OCI-LY1 (cell line): ENCODE measurements around the gene HUNK.

Experiments used
- H2AFZ ChIP-seq: fragments of 200-600 bp; sonication (generic), shearing (Covaris generic); 2 replicates; pipeline ENCODE4 v1.6.0; 2014; ENCODE audit warnings: antibody characterized with exemption, mild to moderate bottlenecking, low read length
- H3F3A ChIP-seq: fragments of 200-600 bp; sonication (generic), shearing (Covaris generic); 2 replicates; pipeline ENCODE4 v1.6.0; 2014; ENCODE audit warnings: mild to moderate bottlenecking, antibody characterized with exemption, low read length, moderate library complexity; ENCODE audit not compliant: insufficient read depth
- H3K27ac ChIP-seq: fragments of 200-600 bp; sonication (generic); 2 replicates; pipeline ENCODE4 v1.5.1; 2014; ENCODE audit warnings: low read length, mixed run types, mild to moderate bottlenecking, low read depth; ENCODE audit not compliant: poor library complexity, severe bottlenecking
- H3K27me3 ChIP-seq: fragments of 200-600 bp; sonication (generic); 2 replicates; pipeline ENCODE4 v1.6.0; 2014; ENCODE audit warnings: antibody characterized with exemption, mild to moderate bottlenecking, low read length, moderate library complexity; ENCODE audit not compliant: insufficient read depth
- H3K36me3 ChIP-seq: fragments of 200-600 bp; sonication (generic); 2 replicates; pipeline ENCODE4 v1.6.1; 2014; ENCODE audit warnings: mild to moderate bottlenecking, antibody characterized with exemption, low read length, moderate library complexity, mixed read lengths; ENCODE audit not compliant: insufficient read depth
- H3K4me1 ChIP-seq: fragments of 200-600 bp; sonication (generic); 2 replicates; pipeline ENCODE4 v1.5.1; 2014; ENCODE audit warnings: mild to moderate bottlenecking, low read length, moderate library complexity; ENCODE audit not compliant: insufficient read depth, severe bottlenecking
- H3K4me2 ChIP-seq: fragments of 200-600 bp; sonication (generic), shearing (Covaris generic); 2 replicates; pipeline ENCODE4 v1.6.1; 2014; ENCODE audit warnings: low read length
- H3K4me3 ChIP-seq: fragments of 200-600 bp; sonication (generic); 2 replicates; pipeline ENCODE4 v1.5.1; 2014; ENCODE audit warnings: low read length, low read depth, mild to moderate bottlenecking, mixed read lengths; ENCODE audit not compliant: poor library complexity, severe bottlenecking
- H3K79me2 ChIP-seq: fragments of 200-600 bp; shearing (Covaris generic); 2 replicates; pipeline ENCODE4 v1.6.1; 2016; ENCODE audit warnings: mixed run types, low read length, mixed read lengths; ENCODE audit not compliant: insufficient read depth
- H3K9ac ChIP-seq: fragments of 200-600 bp; sonication (generic), shearing (Covaris generic); 2 replicates; pipeline ENCODE4 v1.6.1; 2014; ENCODE audit warnings: mild to moderate bottlenecking, low read length, mixed read lengths
- H3K9me2 ChIP-seq: fragments of 200-600 bp; sonication (generic), shearing (Covaris generic); 2 replicates; pipeline ENCODE4 v1.6.1; 2014; ENCODE audit warnings: low read depth, mild to moderate bottlenecking, low read length, mixed read lengths
- H3K9me3 ChIP-seq: fragments of 200-600 bp; shearing (Covaris generic); 2 replicates; pipeline ENCODE4 v1.6.1; 2014; ENCODE audit warnings: low read length, mixed read lengths
- H4K20me1 ChIP-seq: fragments of 200-600 bp; sonication (generic), shearing (Covaris generic); 2 replicates; pipeline ENCODE4 v1.6.0; 2016; ENCODE audit warnings: mild to moderate bottlenecking, low read length; ENCODE audit not compliant: insufficient read depth
- CTCF ChIP-seq: fragments of 200-600 bp; sonication (generic), shearing (Covaris generic); IDR thresholded peaks from 2 replicates; pipeline ENCODE4 v1.5.1; 2017; ENCODE audit warnings: mild to moderate bottlenecking, antibody characterized with exemption, low read length, moderate library complexity, mixed read lengths
- EZH2 ChIP-seq: fragments of 200-600 bp; sonication (generic), shearing (Covaris generic); IDR thresholded peaks from 2 replicates; pipeline ENCODE4 v1.8.0; 2017; ENCODE audit warnings: borderline replicate concordance, mixed run types, mild to moderate bottlenecking, antibody characterized with exemption, low read length, moderate library complexity, mixed read lengths

Gene HUNK

DNA sequence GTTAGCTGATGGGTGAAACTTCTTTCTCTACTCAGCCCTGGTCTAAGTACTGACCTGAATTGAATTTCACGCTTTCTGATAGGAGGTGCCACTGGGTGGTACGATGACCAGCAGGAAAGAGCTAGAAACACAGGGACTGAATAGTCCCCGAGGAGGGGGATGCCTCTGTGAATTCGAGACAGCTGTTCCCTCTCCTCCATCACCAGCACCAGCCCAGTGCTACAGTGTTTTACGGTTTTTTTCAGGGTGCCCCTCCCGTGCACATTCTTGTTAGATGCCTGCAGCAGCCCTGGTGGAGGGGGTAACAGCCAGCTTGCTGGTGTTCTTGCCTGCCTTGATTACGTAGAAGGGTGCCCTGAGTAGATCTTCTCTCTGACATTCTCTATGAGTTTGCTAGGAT, 7.1 kb downstream of the HUNK start:
- H3K9ac ChIP-seq: no peak overlapping the region
- no peaks in the 10 kb centered on the region for H3K9me3 ChIP-seq
- H3K27ac ChIP-seq: no peak overlapping the region
- H3F3A ChIP-seq: no peaks in the 10 kb centered on the region
- H3K4me2 ChIP-seq: no peak overlapping the region
- H3K27me3 ChIP-seq: no peaks in the 10 kb centered on the region
- H4K20me1 ChIP-seq: no peaks in the 10 kb centered on the region
- no peak overlapping the region for H3K4me3 ChIP-seq
- H3K9me2 ChIP-seq: no peaks in the 10 kb centered on the region
- H3K4me1 ChIP-seq: no peaks in the 10 kb centered on the region
- TF ChIP-seq CTCF (no peak), EZH2 (no peak)
- no peaks in the 10 kb centered on the region for H3K36me3 ChIP-seq
- no peak overlapping the region for H2AFZ ChIP-seq
- no peaks in the 10 kb centered on the region for H3K79me2 ChIP-seq

- no peaks in the 10 kb centered on the region for H3K9me3 ChIP-seq
- no peaks in the 10 kb centered on the region for H3K4me1 ChIP-seq
- H2AFZ ChIP-seq: no peak overlapping the region
- H3K9me2 ChIP-seq: no peaks in the 10 kb centered on the region
- no peaks in the 10 kb centered on the region for H3K27me3 ChIP-seq
- H3K27ac ChIP-seq: no peak overlapping the region
- no peak overlapping the region for H3K4me3 ChIP-seq
- TF ChIP-seq EZH2 (no peak), CTCF (no peak)
- no peaks in the 10 kb centered on the region for H3K79me2 ChIP-seq
- no peaks in the 10 kb centered on the region for H3F3A ChIP-seq
- H3K36me3 ChIP-seq: no peaks in the 10 kb centered on the region
- no peaks in the 10 kb centered on the region for H4K20me1 ChIP-seq
- H3K9ac ChIP-seq: no peak overlapping the region
- no peak overlapping the region for H3K4me2 ChIP-seq
Measured at GRCh38 chr21:31880816-31881215, 8.0 kb downstream of the HUNK start.

GRCh38 chr21:31882711-31883110, 9.9 kb downstream of the HUNK start:
- no peaks in the 10 kb centered on the region for H3K9me2 ChIP-seq
- H3K27ac ChIP-seq: no peak overlapping the region
- no peaks in the 10 kb centered on the region for H3F3A ChIP-seq
- no peak overlapping the region for H3K4me3 ChIP-seq
- no peaks in the 10 kb centered on the region for H4K20me1 ChIP-seq
- no peaks in the 10 kb centered on the region for H3K4me1 ChIP-seq
- H3K79me2 ChIP-seq: no peaks in the 10 kb centered on the region
- TF ChIP-seq EZH2: no peak
- no peak for TF ChIP-seq CTCF
- no peaks in the 10 kb centered on the region for H3K27me3 ChIP-seq
- H3K4me2 ChIP-seq: no peak overlapping the region
- H3K9ac ChIP-seq: no peak overlapping the region
- no peak overlapping the region for H2AFZ ChIP-seq
- H3K9me3 ChIP-seq: no peaks in the 10 kb centered on the region
- no peaks in the 10 kb centered on the region for H3K36me3 ChIP-seq
